ENCODE measurements around the gene CLEC9A.

The CLEC9A gene

DNA sequence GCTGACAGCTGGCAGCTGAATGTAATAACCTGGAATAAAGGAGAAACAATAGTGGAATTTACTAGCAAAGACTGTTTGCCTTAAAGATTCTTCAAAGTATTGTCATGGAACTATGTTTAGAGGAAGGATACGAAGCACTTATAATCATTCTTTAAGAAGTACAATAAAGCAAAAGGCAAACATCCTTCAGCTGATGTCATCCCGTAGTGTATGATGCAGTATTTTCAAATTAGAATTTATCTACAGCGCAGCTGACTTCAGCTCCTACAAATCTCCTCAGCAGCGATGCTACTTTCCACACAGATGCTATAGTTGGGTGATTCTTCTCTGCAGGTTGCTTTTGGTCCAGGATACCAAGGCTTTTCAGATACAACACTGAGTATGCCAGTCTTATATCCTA is 36.8 kb downstream of the CLEC9A start:
- DNase-seq (ENCODE audit: low read depth): no peak

DNA sequence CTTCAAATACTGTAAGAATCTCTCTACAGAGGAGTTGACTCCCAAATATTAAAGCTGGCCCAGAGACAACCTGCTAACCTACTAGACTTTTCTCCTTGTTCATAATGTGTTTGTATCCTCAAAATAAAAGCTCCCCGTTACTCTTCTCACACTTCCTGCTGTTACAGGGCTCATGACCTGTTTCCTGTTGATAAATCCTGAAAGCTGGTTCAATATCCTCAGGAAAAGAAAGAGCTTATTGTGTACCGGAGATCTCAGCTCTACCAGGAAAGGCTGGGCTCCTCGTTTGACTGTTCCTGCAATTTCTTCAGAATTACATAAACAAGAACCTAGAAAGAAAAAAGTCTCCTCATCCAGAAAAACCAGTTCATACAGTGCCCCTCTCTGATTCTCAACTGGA is 37.5 kb downstream of the CLEC9A start:
- no peak for DNase-seq (ENCODE audit: low read depth)

DNA sequence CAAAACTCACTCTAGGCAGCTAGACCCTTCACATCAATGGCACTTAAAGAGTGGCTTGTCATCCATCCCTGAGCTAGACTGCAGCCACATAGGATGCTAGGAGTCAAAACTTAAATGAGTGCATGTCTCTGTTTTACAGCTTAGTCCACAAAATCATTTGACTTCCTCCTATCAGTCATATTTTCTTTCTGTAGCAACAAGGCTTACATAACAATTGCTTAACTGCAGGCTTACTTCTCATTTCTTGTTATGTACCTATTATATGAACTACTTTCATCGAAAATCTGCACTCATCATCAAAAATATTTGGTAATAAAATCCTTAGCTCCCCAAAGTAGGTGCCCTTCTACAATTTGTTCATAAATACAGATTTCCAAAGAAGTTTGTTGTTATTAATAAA is 38.2 kb downstream of the CLEC9A start:
- DNase-seq (ENCODE audit: low read depth): no peak

DNA sequence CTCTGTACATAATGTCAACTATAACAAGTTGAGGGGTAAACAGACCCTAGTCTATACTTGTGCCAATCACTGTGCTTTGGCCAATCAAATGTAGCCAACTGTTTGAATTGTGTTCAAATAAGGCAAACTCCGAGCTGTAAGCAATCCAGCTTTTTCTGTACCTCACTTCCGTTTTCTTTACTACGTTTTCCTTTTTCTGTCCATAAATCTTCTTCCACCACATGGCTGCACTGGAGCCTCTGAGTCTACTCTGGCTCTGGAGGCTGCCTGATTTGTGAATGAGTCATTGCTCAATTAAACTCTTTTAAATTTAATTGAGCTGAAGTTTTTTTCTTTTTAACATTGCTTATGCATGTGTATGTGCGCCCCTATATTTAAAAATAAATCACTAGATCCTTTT is 38.6 kb downstream of the CLEC9A start:
- DNase-seq (ENCODE audit: low read depth): no peak

DNA sequence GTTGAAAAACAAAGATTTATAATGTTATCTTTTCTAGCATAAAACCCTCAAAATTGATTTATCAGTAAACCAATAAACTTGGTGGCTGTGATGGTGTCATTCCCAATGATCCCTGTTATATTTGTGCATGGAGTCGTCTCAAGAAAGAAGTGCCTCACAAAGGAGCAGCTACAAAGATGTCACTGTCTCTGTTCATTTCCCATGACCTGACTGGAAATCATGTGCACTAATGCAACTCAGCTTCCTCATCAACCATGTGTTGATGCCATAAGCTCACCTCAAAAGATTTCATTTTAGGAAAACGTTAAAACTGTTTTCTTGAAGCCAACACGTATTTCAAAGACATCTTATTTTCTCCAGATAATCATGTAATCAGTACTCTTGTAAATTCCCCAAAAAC is 39.5 kb downstream of the CLEC9A start:
- DNase-seq (ENCODE audit: low read depth): no peak

DNA sequence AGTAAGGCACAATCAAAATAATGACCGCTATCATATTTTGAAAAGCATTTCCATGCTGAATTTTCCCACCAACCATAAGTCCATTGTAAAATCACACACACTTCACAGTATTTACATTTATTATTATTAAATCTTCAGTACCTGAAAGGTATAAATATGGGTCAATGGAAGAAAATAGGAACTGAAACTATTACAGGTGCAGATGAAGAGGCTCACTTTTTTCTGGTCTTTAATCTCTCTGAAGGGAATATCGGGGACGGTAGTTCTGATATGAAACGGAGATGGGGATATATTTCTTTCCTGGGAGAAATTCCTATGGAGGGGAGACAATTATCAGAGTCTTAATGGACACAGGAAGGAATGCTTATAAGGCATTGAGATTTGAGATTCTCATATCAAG is 39.9 kb downstream of the CLEC9A start:
- no peak for DNase-seq (ENCODE audit: low read depth)

DNA sequence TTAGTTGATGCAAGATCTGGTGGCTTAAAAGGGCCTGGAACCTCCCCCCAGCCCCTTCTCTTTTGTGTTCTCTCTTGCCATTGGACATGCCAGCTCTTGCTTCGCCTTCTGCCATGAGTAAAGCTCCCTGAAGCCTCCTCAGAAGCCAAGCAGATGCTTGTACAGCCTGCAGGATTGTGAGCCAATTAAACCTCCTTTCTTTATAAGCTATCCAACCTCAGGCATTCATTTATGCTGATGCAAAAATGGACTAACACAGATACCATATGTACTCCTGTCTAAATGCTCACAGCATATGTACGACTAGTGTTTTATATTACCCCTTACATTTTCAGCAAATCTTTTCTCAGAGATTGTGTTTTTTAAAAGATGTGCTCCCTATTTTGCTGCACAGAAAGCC is 41.6 kb downstream of the CLEC9A start:
- no peak for DNase-seq (ENCODE audit: low read depth)

DNA sequence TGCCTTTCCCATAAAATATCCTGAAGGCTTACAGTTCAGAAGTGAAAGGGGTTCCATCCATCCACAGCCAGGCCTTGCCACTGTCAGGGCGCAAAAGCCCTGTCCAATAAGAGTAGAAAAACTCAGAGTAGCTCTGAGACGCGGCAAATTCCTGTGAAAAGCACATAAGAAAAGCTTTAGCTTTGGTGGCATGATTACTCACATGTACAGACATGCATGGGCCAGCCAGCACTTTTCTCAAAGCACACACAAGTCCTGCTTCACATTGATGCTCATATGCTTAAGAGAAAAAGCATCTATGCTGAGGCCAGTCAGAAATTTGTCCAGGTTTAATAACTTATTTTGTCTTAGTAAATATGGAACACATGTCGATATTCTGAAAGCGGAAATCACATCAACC is 42.8 kb downstream of the CLEC9A start:
- no peak for DNase-seq (ENCODE audit: low read depth)

DNA sequence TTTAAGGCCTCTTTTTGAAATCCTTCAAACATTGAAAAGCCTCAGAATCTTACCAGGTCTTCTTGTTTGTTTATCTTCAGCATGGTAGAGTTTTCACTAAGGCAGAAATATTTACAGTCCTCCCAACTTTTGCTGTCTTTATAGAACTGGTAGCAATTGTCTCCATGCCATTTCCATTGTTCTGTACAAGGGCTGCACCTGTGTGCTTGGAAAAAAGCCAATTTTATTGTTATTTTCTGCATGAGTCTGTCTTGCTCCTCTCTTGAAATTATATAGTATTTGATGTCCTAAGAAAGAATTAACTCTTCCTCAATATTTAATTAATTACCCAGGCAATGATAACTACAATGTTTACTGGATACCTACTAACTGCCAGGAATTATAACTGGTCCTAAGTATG is 45.0 kb downstream of the CLEC9A start:
- DNase-seq (ENCODE audit: low read depth): no peak

DNA sequence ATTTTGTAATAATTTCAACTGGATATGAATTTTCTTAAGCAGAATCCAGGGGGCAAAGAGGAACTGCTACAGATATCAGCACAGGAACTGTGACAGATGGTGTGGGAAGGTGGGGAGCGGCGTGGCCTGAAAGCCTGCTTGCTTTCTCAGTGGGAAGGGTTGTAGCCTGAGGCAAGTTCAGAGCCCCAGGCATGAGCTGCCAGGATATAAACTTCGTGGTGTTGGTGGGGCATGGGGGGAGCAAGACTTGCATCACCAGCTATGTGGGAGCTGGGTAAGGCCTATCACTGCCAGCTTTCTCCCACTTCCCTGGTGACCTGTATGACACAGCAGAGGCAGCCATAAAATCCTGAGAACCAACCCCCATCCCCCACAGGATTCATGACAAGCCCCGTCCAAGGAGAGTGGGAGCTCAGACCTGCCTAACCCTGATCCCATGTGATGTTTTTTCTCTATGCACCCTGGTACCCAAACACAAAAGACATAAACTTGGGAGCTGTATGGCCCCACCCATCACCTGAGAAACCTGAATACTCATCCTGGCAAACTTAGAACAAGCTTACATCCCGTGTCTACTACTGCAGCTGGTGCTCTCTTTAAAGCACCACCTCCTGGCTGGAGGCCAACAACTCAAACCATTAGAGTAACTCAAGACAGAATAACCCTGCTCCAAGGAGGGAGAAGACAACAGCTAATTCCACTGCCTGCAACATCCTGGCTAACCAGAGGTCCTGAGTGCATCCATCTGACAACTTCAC is 51.8 kb downstream of the CLEC9A start:
- DNase-seq (ENCODE audit: low read depth): no peak

DNA sequence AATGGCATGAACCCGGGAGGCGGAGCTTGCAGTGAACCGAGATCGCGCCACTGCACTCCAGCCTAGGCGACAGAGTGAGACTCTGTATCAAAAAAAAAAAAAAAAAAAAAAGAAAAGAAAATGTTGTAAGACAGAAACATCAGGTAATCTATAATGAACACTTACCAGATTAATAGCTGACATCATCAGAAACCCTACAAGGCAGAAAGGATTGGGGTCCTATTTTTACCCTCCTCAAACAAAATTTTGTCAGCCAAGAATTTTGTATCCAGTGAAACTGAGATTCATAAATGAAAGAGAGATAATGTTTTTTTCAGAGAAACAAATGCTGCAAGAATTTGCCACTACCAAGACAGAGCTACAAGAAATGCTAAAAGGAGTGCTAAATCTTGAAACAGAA is 54.3 kb downstream of the CLEC9A start:
- DNase-seq (ENCODE audit: low read depth): no peak

DNA sequence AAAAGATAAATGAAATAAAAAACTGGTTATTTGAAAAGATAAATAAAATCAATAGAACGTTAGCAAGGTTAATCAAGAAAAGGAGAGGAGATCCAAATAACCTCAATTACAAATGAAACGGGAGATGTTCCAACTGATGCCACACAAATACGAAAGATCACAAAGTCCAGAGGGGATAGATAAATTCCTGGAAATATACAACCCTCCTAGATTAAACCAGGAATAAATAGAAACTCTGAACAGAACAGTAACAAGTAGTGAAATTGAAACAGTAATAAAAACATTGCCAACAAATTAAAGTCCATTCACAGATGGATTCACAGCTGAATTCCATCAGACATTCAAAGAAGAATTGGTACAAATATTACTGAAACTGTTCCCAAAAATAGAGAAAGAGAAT is 55.9 kb downstream of the CLEC9A start:
- DNase-seq (ENCODE audit: low read depth): no peak

DNA sequence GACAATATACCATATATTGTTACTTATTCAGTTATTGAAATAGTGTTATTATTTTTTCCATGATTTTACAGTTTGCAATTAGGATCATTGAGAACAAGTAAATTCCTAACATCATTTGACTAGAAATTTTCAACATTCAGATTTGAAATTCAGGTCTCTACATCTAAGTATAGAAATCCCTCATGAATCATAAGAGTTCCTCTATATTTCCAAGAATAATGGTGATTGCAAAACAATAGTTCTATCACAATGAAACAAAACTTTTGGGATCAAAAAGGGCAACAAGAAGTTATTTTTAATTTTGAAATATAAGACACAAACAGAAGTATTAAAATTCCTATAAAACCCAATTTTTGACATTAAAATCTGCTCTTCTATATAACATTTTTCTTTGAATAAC is 57.5 kb downstream of the CLEC9A start:
- no peak for DNase-seq (ENCODE audit: low read depth)

DNA sequence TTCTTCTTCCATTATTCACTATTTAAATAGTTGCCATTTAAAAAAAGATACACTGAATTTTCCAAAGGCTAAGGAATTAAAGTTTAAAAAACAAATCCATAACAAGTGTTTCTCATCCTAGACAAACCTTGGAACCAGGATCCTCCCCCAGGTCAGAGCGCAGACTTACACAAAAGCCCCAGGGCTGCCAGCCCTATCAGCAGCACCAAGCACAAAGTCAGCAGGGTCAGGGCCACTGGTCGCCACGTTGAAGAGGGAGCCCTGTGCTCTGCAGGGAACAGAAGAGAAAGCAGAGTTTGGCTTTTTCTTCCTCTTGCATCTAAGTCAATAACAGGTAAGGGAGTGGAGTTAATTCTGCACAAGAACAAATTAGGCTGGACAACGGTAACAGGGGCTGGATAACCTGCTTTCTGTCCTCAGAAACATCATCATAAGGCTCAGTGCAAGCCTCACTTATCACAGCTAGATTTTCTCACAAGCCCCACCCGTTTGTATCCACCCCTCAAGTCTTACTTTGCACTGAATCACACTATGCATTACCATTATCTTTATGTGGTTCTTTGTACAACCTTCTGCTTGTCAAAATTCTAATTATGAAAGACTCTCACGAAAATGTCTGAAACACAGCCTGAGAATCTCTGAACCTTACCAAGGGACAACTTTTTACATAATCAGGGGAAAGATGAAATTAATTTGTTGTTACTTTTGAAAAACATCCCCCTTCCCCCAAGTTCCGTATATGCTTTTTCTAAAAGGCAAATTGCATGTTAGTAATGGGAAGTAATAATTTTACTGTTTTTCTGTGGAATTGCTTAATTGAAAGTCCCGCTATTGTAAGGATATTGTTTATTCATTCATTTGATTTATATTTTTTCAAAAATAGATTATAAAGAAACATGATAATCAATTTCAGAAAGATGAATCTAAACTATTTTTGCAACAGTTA is 58.7 kb downstream of the CLEC9A start:
- DNase-seq (ENCODE audit: low read depth): no peak

DNA sequence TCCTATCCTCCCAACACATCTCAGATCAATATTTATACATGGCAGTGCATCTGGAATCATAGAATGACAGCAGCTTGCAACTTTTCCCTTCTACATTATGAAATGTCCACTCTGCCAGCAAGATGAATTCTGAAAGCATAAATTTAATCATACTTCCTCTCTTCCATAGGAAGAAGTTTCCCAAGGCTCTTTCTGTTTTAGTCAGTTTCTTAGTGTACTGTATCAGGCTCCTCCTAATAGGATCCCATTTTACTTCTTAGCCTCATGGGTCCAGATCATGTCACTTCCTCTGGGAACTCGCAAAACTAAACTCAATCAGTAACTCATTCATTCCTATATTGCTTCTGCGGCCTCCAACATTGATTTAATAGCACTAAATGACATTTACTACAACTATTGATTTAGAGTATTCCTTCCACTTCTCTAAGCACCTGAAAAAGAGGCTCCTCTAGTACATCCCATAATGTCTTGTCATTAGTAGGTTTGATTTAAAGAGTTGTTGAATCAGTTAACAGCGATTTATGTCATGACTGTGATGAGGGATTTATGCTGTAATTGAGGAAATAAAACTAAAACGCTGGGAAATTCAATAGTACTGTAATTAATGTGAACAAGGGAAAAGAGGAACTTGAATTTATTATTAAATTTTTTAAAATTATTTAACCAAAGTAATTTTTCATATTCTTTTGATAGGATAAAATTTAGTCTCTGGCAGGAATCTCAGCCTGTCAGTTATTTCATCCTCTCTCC is 64.3 kb downstream of the CLEC9A start:
- DNase-seq (ENCODE audit: low read depth): no peak

DNA sequence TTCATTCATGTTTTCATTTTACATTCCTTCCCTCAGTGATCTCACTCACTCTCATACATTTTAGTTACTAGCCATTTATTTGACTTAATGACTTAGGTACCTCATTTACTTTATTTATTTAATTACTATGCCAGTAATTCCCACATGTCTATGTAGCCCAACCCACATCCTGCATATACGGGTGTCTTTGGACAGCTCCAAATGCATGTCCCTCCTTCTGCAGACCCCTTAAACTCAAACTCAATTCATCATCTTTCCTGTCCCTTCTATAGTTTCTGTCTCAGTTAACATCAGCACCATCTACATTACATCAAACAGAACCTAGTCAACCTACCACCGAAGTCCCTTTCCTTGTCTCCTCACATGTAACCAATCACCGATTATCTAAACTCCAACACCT is 65.5 kb downstream of the CLEC9A start:
- no peak for DNase-seq (ENCODE audit: low read depth)

DNA sequence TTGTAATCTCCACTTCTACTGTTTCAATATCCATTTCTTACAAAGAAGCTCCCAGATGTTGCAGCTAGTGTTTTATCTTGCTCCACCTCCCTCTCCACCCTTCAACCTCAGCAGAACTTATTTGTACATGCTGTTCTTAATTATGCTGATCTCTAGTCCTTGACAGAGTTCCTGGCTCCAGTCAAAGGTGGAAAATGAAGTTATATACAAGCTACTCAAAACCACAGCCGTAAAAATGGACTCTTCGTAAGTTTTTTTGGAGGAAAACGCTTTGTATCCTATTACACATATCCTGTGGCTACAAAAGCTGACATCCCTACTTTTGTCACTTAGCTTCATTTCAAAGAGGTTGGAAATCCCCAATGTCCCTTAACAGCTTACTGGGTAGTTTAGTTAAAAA is 67.0 kb downstream of the CLEC9A start:
- DNase-seq (ENCODE audit: low read depth): no peak

DNA sequence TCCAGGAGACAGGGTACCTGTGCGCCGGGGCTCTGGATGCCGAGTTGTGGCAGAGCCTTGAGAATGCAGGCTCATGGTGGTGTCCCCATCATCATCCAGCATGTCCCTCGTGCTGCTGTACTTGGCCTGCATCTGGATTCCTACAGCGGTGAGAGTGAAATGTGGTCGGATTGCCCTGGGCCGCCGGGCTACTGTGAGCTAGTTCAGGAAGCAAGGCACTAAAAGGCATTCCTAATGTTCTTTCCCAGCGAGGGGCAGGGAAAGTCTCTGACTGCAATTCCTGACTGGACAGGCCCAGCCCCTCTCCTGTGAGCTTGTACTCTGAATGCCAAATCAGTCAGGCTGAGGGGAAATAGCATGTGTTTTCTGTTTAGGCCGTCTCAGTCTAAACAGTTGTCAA is 68.3 kb downstream of the CLEC9A start, which contains the start of gene CLEC1A:
Gene CLEC1A (minus strand): TSS at position 195 of the 400 bp plus-strand sequence. CDS start 63 bp downstream, at position 132.
- no peak for DNase-seq (ENCODE audit: low read depth)

DNA sequence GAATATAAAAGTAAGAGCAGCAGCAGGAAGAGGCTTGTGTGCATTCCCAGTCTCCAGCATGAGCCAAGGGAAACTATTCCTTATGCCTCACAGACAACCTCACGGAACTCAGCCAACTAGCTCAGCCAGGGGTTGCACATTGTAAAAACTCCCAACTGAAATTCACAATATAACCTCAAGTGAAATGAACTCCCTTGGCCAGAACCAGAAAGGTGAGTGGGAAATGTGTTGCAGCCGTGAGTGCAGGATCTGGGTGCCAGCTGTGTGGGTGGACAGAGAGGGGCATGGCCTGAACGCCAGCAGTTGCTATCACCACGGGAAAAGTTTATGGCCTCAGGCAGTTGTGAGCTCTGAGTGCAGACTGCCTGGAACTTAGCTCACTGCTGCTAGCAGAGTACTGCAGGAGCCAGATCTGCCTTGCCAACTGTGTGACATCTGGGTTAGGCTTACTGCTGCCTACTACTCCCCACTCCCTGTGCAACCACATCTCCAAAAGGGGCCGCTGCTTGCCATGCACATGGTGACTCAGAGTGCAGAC is 70.6 kb downstream of the CLEC9A start:
- DNase-seq (ENCODE audit: low read depth): no peak

DNA sequence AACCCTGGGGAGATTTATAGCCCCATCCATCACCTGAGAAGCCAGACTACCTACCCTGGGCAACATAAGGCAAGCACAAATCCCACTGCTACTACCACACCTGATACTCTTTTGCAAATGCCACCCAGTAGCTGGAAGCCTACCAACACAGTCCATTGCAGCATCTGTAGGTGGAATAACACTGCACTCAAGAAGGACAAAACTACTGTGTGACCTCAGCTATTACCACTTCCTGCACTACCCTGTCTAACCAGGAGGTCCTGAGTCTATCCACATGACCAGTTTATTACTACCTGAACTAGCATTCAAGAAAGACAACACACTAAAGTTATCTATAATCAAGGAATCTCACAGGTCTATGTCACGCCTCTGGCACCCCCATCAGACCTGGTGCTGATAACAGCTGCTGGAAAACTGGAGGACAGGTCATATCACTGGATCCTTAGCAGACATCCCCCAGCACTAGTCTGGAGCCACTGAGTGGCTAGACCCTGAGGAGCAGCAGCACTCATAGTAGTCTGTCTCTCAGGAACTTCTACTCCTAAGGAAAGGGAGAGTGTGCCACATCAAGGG is 71.3 kb downstream of the CLEC9A start:
- no peak for DNase-seq (ENCODE audit: low read depth)

DNA sequence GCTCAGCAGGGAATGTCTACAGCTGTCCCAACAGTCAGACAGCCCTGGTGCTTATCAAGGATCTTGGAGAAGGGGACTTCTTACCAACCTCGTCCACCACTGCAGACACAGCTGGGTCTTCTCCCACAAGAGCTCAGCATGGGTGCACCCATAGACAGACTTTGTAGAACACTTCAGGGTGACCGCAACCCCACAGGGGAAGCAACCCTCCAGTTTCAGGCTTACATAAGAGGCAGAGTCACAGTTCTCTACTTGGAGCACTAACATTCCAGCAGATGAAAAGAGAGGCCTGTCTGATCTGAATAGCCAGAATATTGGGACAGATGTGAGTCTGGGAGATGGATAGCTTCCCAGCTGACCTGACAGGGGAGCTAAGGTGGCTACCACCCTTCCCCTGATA is 71.8 kb downstream of the CLEC9A start:
- DNase-seq (ENCODE audit: low read depth): no peak

DNA sequence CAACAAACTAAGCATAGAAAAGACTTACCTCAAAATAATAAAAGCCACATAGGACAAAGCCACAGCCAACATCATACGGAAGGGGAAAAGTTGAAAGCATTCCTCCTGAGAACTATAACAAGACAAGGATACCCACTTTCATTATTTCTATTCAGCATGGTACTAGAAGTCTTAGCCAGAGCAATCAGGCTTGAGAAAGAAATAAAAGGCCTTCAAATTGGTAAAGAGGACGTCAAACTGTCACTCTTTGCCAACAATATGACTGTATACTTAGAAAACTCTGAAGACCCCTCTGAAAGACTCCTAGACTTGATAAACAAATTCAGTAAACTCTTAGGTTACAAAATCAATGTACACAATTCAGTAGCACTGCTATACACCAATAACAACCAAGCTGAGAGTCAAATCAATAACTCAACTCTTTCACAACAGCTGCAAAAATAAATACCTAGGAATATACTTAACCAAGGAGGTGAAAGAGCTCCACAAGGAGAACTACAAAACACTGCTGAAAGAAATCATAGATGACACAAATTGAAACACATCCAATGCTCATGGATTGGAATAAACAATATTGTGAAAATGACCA is 79.9 kb downstream of the CLEC9A start:
- DNase-seq (ENCODE audit: low read depth): no peak
